Subcutaneous abdominal adipose tissue (tissue), 5 donors: Measurements from ENCODE around the gene KIAA1671.

Experiments
- H3K27ac ChIP-seq: one replicate; pipeline ENCODE4 v1.7.0; 2013; ENCODE audit warnings: low read depth, mild to moderate bottlenecking, inconsistent platforms, low read length, moderate library complexity
- H3K27me3 ChIP-seq, 5 donors: one replicate each; pipeline ENCODE4 v1.7.0; 2013; ENCODE audit warnings: low read length in 5 of 5, inconsistent platforms in 1 of 5; ENCODE audit not compliant: control insufficient read depth in 5 of 5, insufficient read depth in 4 of 5
- H3K36me3 ChIP-seq, 5 donors: one replicate each; pipeline ENCODE4 v1.7.0; 2013; ENCODE audit warnings: low read length in 5 of 5; ENCODE audit not compliant: control insufficient read depth in 5 of 5, insufficient read depth in 5 of 5
- H3K4me1 ChIP-seq, 5 donors: one replicate each; pipeline ENCODE4 v1.7.0; 2013; ENCODE audit warnings: low read length in 5 of 5, mild to moderate bottlenecking in 3 of 5, moderate library complexity in 1 of 5; ENCODE audit not compliant: control insufficient read depth in 5 of 5, insufficient read depth in 5 of 5
- H3K4me3 ChIP-seq, 5 donors: one replicate each; pipeline ENCODE4 v1.7.0; 2013; ENCODE audit warnings: low read length in 5 of 5, low read depth in 1 of 5
- H3K9ac ChIP-seq, 5 donors: one replicate each; pipeline ENCODE4 v1.7.0; 2013; ENCODE audit warnings: low read length in 5 of 5, mild to moderate bottlenecking in 4 of 5, moderate library complexity in 3 of 5
- H3K9me3 ChIP-seq, 5 donors: one replicate each; pipeline ENCODE4 v1.7.0; 2013; ENCODE audit warnings: low read length in 5 of 5; ENCODE audit not compliant: control insufficient read depth in 5 of 5
- donor health status: healthy.
- donor health status: healthy.
- donor health status: healthy.
- donor health status: healthy.
- donor health status: healthy.

KIAA1671 gene

DNA sequence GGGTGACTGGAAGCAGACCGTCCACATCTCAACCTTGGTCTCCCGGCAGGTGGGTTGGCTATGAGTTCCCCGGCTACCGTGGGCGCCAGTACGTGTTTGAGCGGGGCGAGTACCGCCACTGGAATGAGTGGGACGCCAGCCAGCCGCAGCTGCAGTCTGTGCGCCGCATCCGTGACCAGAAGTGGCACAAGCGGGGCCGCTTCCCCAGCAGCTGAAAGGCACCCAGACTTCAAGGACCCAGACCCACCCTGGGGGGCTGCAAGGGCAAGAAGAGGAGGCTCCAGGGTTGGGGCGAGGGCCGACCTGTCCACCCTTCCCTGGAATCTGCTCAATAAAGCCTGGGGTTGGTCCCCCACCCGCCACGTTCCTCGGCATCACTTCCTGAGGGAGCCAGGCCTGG is 254.5 kb downstream of the KIAA1671 start:
- H3K4me3 ChIP-seq, result no peak overlapping the region
- no peaks in the 10 kb centered on the region for H3K4me1 ChIP-seq
- peaks cover 0 to 3% (median 0%) of the 10 kb centered on the region in 5 donors for H3K36me3 ChIP-seq
- H3K9me3 ChIP-seq, result no peaks in the 10 kb centered on the region
- H3K27ac ChIP-seq, result no peak overlapping the region
- H3K27me3 ChIP-seq, result no peaks in the 10 kb centered on the region
- H3K9ac ChIP-seq, result no peak overlapping the region

DNA sequence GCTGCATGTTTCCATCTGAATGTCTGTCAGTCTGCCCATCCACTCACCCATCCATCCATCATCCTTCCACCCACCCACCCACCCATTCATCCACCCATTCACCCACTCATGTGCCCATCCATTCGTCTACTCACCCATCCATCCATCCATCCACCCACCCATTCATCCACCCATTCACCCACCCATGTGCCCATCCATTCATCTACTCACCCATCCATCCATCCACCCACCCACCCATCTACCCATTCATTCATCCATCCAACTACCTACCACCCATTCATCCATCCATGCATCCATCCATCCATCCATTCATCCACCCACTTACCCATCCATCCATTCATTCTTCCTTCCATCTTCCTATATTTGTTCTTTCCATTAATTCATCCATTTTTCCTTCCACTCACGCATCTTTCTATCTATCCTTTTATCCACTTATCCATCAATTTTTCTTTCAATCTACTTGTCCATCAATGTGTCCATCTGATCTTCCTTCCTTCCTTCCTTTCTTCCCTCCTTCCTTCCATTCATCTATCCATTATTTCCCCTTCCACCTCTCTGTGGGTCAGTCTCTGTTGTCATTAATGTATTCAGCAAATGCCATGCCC is 255.1 kb downstream of the KIAA1671 start:
- Histone ChIP-seq H3K27ac (no peak overlapping the region), H3K9me3 (no peaks in the 10 kb centered on the region), H3K9ac (no peak overlapping the region), H3K27me3 (no peaks in the 10 kb centered on the region), H3K36me3 (peaks cover 0 to 3% (median 0%) of the 10 kb centered on the region in 5 donors), H3K4me3 (no peak overlapping the region), H3K4me1 (peaks cover 0 to 4% (median 0%) of the 10 kb centered on the region in 5 donors)

DNA sequence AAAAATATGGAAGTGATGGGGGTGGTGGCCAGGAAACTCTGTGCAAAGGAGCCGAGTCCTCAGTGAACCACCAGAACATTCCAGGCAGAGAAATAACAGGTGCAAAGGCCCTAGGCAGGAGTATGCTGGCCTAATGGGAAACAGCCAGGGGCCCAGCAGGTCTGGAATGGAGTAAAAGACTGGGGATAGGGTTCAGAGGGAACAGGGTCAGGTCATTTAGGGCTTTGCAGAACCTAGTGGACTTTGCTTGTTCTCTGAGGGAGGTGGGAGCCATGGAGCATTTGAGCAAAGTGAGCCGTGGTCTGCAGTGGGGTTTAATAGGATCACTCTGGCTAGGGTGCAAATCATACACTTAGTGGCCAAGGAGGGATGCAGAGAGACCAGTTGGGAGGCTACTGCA is 255.8 kb downstream of the KIAA1671 start:
- Histone ChIP-seq H3K27ac (no peak overlapping the region), H3K27me3 (no peaks in the 10 kb centered on the region), H3K36me3 (peaks cover 0 to 3% (median 0%) of the 10 kb centered on the region in 5 donors), H3K9me3 (peaks cover 0 to 3% (median 2%) of the 10 kb centered on the region in 5 donors), H3K4me1 (peaks cover 0 to 5% (median 0%) of the 10 kb centered on the region in 5 donors), H3K9ac (no peak overlapping the region), H3K4me3 (no peak overlapping the region)

GRCh38 chr22:25208743-25209505 is 256.4 kb downstream of the KIAA1671 start:
- no peak overlapping the region for H3K27ac ChIP-seq
- peaks cover 0 to 9% (median 5%) of the 10 kb centered on the region in 5 donors for H3K9me3 ChIP-seq
- peaks cover 0 to 3% (median 0%) of the 10 kb centered on the region in 5 donors for H3K27me3 ChIP-seq
- no peak overlapping the region for H3K9ac ChIP-seq
- no peak overlapping the region for H3K4me3 ChIP-seq
- peaks cover 0 to 5% (median 0%) of the 10 kb centered on the region in 5 donors for H3K4me1 ChIP-seq
- H3K36me3 ChIP-seq, result no peaks in the 10 kb centered on the region

DNA sequence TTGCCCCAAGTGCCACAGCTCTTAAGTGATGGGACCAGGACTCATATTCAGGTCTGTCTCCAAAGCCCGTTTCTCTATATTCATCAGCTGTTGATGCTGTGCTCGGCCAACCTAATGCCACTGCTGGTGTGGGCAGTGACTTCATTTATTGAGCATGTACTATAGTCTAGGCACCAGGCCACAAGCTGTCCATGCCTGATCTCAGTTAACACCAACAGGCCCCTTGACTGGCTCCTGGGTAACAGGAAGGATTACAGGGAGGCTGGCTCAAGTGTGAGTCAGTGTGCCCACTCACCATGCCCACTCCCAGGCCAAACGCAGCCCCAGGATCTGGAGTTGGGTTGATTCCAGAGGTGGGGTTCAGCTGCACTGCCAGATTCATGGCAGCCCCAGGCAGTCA is 258.3 kb downstream of the KIAA1671 start:
- peaks cover 0 to 5% (median 0%) of the 10 kb centered on the region in 5 donors for H3K4me1 ChIP-seq
- no peak overlapping the region for H3K4me3 ChIP-seq
- peaks cover 0 to 3% (median 0%) of the 10 kb centered on the region in 5 donors for H3K27me3 ChIP-seq
- peaks cover 0 to 9% (median 5%) of the 10 kb centered on the region in 5 donors for H3K9me3 ChIP-seq
- no peak overlapping the region for H3K9ac ChIP-seq
- no peak overlapping the region for H3K27ac ChIP-seq
- no peaks in the 10 kb centered on the region for H3K36me3 ChIP-seq

GRCh38 chr22:25212337-25212736 is 259.8 kb downstream of the KIAA1671 start:
- peaks cover 0 to 5% (median 0%) of the 10 kb centered on the region in 5 donors for H3K4me1 ChIP-seq
- H3K27me3 ChIP-seq, result peaks cover 0 to 3% (median 0%) of the 10 kb centered on the region in 5 donors

DNA sequence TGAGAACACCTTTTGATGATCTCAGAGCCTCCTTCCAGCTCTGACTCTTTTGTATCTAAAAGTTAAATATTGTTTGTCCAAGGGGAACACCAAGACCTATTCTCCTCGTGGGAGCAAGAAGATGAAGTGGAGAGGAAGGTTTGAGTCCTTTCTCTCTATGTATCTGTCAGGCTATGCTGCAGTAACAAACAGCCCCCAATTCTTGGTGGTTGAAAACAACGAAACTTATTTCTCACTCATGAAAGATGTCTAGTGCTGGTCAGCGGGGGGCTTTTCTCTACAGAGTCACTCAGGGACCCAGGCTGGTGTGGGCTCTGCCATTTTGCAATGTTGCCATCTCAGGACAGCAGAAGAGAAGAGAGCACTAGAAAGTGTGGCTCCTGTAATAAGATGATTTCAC is 260.7 kb downstream of the KIAA1671 start:
- H3K27me3 ChIP-seq, result peaks cover 0 to 3% (median 0%) of the 10 kb centered on the region in 5 donors
- H3K9ac ChIP-seq, result no peak overlapping the region
- no peaks in the 10 kb centered on the region for H3K36me3 ChIP-seq
- H3K9me3 ChIP-seq, result peaks cover 0 to 9% (median 5%) of the 10 kb centered on the region in 5 donors
- no peak overlapping the region for H3K27ac ChIP-seq
- peaks cover 0 to 5% (median 0%) of the 10 kb centered on the region in 5 donors for H3K4me1 ChIP-seq
- no peak overlapping the region for H3K4me3 ChIP-seq

More at GRCh38 chr22:25212337-25212736, 259.8 kb downstream of the KIAA1671 start:
- Histone ChIP-seq H3K4me3 (no peak overlapping the region), H3K9ac (no peak overlapping the region), H3K36me3 (no peaks in the 10 kb centered on the region), H3K27ac (no peak overlapping the region), H3K9me3 (peaks cover 0 to 9% (median 5%) of the 10 kb centered on the region in 5 donors)

GRCh38 chr22:25216230-25216629 is 263.7 kb downstream of the KIAA1671 start:
- Histone ChIP-seq H3K36me3 (no peaks in the 10 kb centered on the region), H3K4me3 (no peak overlapping the region), H3K9me3 (peaks cover 0 to 9% (median 5%) of the 10 kb centered on the region in 5 donors), H3K27me3 (peaks cover 0 to 11% (median 5%) of the 10 kb centered on the region in 5 donors), H3K27ac (no peak overlapping the region), H3K4me1 (peaks cover 0 to 5% (median 0%) of the 10 kb centered on the region in 5 donors), H3K9ac (no peak overlapping the region)

DNA sequence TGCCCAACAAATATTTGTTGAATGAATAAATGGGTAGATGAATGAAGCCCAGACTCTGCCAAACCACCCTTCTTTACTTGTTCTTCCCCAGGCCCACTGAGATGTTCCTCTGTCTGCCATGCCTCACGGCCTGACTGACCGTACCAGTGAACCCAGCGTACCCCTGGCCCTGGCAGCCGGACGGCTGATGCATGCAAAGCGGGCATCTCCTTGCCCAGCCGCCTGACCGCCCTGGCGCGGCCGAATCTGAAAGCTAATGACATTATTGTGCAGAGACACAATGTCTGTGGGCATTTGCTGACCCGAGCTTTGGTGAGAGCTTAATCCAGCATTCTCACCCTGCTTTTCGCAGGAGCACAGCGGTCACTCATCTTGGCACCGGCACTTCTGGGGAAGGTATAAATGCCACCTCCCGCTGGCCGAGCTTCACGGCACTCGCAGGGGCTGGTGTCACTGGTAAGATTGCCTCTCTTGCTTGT is 266.7 kb downstream of the KIAA1671 start, which contains the start of gene CRYBB2:
Gene CRYBB2 (plus strand): TSS at position 429 of the 479 bp plus-strand sequence. CDS start 1,791 bp downstream, outside the sequence.
- peaks cover under 1 to 16% (median 5%) of the 10 kb centered on the region in 5 donors for H3K27me3 ChIP-seq
- no peak within 1 kb of the TSS for H3K4me3 ChIP-seq
- no peaks in the 10 kb centered on the region for H3K36me3 ChIP-seq
- H3K4me1 ChIP-seq, result no peaks in the 10 kb centered on the region
- H3K9me3 ChIP-seq, result no peaks in the 10 kb centered on the region
- H3K27ac ChIP-seq, result no peak within 1 kb of the TSS
- no peak within 1 kb of the TSS for H3K9ac ChIP-seq

DNA sequence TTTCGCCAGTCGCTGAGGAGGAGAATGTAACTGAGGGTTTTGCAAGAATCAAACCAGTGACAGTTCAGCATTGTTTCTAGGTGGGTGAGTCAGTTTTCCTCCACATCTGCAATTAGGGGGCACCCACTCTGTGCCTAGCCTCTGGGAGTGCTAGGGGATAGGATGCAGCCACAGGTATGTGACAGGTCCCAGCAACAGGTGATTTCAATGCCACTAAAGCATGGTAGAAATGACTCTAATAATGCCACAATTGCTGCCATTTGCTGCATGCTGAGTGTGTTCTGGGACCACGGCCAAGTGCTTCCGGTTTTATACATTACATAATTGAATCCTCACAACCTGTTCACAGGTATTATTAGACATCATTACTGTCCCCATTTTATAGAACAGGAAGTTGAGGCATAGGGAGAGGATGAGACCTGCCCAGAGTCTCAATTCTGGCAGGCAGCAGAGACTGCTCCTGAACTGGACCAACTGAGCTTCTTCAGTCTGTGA is 267.5 kb downstream of the KIAA1671 start:
- no peaks in the 10 kb centered on the region for H3K4me1 ChIP-seq
- H3K27me3 ChIP-seq, result peaks cover 4 to 16% (median 7%) of the 10 kb centered on the region in 5 donors
- no peaks in the 10 kb centered on the region for H3K36me3 ChIP-seq
- H3K9ac ChIP-seq, result no peak overlapping the region
- H3K4me3 ChIP-seq, result no peak overlapping the region
- no peak overlapping the region for H3K27ac ChIP-seq
- H3K9me3 ChIP-seq, result no peaks in the 10 kb centered on the region
